Inflammatory macrophage treated with lipopolysaccharide for 4 hours (primary cell): ENCODE data around the gene SPATA16.
"Not testable (repeated sequence)": the region's sequence is repeated elsewhere in the genome, so short reads cannot be mapped to it uniquely, and the experiment has no call there.

Experiments
- DNase-seq: peaks from one replicate; pipeline ENCODE4 v3.0.0-alpha.2; 2020

Gene SPATA16, protein sequence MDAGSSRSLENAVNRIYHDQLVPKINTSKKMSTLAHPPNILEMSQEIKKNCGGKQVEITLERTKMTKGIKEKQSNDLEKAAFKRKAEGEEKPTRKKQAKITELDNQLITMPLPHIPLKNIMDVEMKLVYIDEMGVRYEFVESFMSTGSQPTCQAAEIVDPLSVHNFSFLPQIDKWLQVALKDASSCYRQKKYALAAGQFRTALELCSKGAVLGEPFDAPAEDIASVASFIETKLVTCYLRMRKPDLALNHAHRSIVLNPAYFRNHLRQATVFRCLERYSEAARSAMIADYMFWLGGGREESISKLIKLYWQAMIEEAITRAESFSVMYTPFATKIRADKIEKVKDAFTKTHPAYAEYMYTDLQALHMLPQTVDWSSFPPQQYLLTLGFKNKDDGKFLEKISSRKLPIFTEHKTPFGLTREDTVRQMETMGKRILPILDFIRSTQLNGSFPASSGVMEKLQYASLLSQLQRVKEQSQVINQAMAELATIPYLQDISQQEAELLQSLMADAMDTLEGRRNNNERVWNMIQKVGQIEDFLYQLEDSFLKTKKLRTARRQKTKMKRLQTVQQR

GRCh38 chr3:173140986-173141385, at the start of gene SPATA16:
SPATA16 (minus strand) TSS chr3:173141235; CDS start chr3:173117731, 23,504 bp downstream.
- DNase-seq = no peak

DNA sequence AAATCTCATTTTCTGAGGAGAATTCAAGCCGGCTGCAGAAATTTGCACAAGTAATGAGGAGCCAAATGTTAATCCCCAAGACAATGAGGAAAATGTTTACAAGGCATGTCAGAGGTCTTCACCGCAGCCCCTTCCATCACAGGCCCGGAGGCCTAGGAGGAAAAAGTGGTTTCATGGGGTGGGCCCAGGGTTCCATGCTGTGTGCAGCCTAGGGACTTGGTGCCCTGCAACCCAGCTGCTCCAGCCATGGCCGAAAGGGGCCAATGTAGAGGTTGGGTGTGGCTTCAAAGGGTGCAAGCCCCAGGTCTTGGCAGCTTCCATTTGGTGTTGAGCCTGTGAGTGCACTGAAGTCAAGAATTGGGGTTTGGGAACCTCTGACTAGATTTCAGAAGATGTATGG, 42.0 kb upstream of the SPATA16 start:
- not testable (repeated sequence) for DNase-seq

GRCh38 chr3:173173652-173174051, 32.6 kb upstream of the SPATA16 start:
- no peak for DNase-seq

DNA sequence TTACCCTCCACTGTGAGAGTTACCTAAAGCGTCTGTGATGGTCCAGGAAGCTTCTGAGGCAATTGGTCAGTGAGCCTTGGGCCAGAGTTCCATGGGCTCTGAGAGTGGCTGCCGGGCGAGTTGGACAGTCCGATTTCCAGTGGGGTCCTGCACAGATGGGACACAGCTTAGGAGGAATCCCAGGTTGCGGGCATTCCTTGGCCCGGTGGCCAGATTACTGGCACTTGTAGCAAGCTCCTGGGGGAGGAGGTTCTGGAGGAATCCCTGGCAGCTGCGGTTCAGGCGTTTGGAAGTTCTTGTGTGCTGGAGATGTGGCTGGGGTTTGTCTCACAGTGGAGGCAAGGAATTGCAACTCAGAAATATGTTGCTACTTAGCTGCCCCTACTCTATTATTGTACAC, 18.1 kb upstream of the SPATA16 start:
- not testable (repeated sequence) for DNase-seq

- DNase-seq = not testable (repeated sequence)
These were observed 15.5 kb upstream of the SPATA16 start for GRCh38 chr3:173156533-173156932.

GRCh38 chr3:173153631-173154030, 12.6 kb upstream of the SPATA16 start:
- no peak for DNase-seq

DNA sequence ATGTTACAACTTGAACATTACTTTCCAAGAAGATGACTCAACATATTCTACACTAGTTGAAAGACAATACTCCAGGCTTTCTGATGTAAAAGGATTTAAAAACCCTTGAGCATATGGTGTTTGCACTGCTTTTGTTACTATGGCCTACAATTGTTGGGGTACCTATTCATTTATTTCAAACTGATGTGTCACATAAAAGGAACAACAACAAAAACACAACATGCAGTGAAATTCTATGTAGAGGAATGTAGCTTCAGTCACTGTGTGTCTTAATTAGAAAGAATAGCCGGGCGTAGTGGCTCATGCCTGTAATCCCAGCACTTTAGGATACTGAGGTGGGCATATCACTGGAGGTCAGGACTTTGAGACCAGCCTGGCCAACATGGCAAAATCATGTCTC, 1.6 kb downstream of the SPATA16 start:
- DNase-seq = no peak

DNA sequence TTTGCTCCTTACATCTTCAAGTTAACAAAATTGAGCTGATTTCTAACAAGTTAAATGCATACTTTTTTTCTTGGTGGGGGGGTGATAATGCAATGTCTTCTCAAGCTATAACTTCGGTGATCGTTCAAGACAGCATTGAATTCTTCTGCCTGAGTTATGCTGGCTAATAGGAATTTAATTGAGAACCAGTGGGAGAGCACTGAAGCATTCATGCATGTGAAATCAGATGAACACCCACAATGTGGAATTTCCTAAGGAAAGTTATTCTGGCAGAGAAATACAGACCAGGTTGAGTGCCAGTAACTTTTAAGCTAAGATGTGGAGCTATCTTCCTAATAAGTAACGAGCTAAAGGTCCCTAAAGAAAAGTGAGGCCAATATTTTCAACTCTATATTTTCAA, 3.0 kb downstream of the SPATA16 start:
- no peak for DNase-seq

DNA sequence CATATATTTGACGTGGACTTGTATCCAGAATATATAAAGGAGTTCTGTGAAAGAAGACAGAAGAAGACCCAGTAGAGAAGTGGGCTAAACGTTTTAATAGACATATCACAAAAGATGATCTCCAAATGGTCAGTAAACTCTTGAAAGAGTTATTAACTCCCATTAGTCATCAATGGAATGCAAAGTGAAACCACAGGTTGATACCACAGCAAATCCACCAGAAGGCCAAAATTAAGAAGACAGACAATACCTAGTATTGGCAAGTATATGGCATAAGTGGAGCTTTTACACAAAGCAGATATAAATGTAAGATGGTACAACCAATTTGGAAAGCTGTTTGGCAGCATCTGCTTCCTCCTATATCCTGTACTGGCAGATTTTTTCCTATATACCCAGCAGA, 6.0 kb downstream of the SPATA16 start:
- DNase-seq = no peak

GRCh38 chr3:173128633-173129032, 12.4 kb downstream of the SPATA16 start:
- no peak for DNase-seq

DNA sequence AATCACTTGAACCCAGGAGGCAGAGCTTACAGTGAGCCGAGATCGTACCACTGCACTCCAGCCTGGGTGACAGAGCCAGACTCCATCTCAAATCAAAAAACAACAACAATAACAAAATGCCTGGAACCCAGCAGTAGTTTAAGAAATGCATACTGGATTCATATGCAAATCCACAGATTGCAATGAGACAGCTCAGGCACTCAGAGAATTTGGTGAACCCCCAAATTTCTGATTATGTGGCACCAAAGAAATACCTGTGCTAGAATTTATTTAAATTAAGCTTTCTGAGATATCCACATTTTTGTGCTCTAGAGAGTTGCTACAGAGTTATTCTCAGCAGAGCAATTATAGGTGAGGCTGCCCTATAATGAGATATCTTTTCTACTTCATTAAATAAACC, 29.7 kb downstream of the SPATA16 start:
- no peak for DNase-seq

GRCh38 chr3:173109143-173109542, 31.9 kb downstream of the SPATA16 start:
- DNase-seq = no peak

DNA sequence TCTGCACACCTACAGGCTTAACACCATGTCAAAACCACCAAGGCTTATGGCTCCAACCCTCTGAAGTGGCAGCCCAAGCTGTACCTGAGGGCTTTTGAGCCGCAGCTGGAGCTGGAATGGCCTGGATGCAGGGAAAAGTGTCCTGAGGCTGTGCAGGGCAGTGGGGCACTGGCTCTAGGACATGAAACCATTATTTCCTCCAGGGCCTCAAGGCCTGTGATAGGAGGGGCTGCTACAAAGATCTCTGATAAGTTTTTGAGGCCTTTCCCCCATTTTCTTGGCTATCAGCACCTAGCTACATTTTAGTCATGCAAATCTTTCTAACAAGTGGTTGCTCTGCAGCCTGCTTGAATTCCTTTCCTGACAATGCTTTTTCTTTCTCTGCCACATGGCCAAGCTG, 37.6 kb downstream of the SPATA16 start:
- no peak for DNase-seq

DNA sequence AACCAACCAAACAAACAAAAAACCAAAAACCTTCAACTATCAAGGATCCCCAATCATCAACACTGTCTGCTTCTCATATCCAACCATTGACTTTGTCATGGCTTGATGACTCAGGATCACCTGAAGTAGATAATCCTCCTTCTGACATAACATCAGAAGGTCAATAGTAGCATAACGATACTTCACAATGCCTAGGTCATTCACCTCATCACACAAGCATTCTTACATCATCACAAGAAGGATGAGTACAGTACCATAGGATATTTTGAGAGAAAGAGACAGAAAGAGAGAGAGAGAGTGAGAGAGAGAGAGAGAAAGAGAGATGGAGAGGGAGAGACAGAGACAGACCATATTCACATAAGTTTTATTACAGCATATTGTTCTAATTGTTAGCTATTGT, 42.1 kb downstream of the SPATA16 start:
- no peak for DNase-seq

GRCh38 chr3:173096994-173097785, 43.8 kb downstream of the SPATA16 start:
- DNase-seq = no peak

GRCh38 chr3:173096140-173096539, 44.9 kb downstream of the SPATA16 start:
- no peak for DNase-seq

DNA sequence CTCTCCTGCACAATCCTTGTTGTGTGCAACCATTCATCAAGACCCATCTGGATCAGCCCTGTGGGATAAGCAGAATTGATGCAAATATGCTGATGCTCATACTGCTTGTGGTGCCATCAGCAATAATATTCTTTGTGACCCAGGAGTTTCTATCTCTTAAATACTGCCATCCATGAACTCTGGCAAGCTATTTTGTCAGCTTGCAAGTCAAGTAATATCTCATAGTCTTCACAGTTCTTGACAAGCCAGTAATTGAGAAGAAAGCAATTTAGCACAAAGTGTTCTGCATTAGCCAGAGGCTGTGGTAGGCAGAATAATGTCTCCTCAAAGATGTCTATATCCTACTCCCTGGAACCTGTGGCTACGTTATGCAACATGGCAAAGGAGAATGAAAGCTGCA, 49.0 kb downstream of the SPATA16 start:
- no peak for DNase-seq

DNA sequence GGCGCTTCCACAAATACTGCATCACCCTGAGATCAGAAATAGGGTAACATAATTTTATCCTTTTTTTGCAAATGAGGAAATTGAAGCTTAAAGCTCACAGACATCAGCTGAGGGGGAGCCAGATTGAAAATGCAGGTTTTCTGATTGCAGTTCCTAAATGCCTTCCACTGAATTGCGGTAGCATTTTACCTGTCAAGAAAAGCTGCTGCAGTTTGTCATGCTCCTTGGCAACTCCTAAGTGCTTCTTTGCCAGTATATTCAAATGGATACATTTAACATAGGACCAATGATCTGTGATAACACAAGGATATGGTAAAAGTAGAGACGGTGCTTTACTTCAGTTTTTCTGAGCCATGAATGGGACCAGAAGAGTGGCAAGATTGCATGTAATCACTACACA, 50.5 kb downstream of the SPATA16 start:
- no peak for DNase-seq

GRCh38 chr3:173089283-173089682, 51.8 kb downstream of the SPATA16 start:
- no peak for DNase-seq

DNA sequence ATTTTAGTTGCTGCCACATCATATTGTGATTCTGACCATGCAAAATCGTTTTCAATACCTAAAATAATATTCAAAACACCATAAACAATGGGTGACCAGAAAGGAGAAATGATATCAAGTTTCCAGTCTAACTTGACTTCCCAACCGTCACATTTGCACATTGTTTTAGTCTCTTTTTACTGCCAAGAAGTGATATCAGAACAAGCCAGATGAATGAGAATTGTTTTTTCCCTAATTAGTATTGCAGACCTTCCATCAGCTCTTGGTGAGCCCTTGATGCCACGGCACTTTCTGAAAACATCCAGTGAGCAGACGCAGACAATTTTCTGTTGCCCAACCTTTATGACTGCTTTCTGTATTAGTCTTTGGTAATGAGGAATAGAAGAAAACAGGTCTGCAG, 62.5 kb downstream of the SPATA16 start:
- DNase-seq = no peak

- DNase-seq = no peak
These were observed 74.7 kb downstream of the SPATA16 start for GRCh38 chr3:173066044-173067004.

DNA sequence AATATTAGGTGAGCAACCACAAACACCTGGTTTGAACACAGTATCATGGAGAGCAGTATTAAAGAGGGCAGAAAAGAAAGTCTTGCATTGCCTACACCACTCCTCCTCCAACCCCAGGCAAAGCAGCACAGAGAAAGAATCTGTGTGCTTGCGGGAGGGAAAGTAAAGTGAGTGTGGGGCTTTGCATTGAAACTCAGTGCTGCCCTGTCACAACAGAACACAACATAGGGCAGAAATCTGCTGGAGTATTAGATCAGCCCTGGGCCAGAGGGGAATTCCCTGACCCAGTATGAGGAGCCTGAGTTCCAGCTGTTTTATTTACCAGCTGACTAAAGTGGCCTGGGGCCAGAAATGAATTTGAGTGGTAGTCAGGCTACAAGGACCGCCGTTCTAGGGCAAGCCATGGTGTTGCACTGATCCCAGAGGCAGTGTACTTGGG, 75.5 kb downstream of the SPATA16 start:
- no peak for DNase-seq

DNA sequence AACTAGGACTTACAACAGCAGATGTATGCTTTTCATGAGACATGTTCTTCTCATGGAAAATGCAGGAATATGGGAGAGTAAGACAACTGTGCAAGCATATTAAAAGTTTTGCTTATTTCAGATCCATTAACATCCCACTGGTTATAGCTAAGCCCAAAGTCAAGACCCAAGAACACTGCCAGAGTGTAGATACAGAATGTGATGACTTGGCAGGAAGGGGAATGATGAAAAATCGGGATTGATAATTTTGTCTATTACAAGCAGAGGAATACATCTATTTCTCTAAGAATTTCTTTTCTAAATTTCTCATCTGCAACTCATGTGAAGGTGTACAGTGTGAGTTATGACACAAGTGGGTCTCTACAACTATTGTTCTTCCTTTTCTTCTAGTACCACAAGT, 76.4 kb downstream of the SPATA16 start:
- no peak for DNase-seq
